Stimulated activated naive CD8-positive, alpha-beta T cell treated with anti-CD3 and anti-CD28 coated beads, Interleukin-15, Interleukin-2, amounts not matched to agents 100 U/mL and 50 U/mL, for 24 hours (primary cell): ENCODE results near the gene MTM1.

Experiments
- ATAC-seq: fragments of 150-1000 bp; cut with Tn5 transposase; one replicate; pipeline ENCODE4 v1.10.0; 2021
- DNase-seq: peaks from one replicate; pipeline ENCODE4 v3.0.0; 2021

Gene MTM1

GRCh38 chrX:150715184-150715583 lies 146.8 kb downstream of the MTM1 start:
- ATAC-seq, result no peak
- no peak for DNase-seq

GRCh38 chrX:150719621-150720020 lies 151.2 kb downstream of the MTM1 start:
- DNase-seq (no peak), ATAC-seq (no peak)
